ENCODE data around the gene ZNF438. TPM values are rescaled to one million over a fixed set of nuclear protein-coding genes. Genes with fewer than 3 reads are reported as not detected.
A peak's percentile ranks its signal among the peaks of the same experiment; 100 is the strongest.

The ZNF438 gene
- 1 to 10 TPM; 2.9 to 3.9 TPM for total RNA-seq
- 4.2 TPM for polyA plus RNA-seq

GRCh38 chr10:31031558-31032257 is at the start of gene ZNF438:
Gene ZNF438, minus strand, starts transcription at chr10:31031865. Its CDS starts 154,831 bp downstream, at chr10:30877034.
- ChIA-PET POLR2A (interaction anchor here (0.8 to 1.6 kb wide), 4 partner anchors 33 to 290 kb away, joined by 3 to 21 read pairs (median 8); partner anchors contain the start of gene ZEB1), CTCF (interaction anchor here (0.6 to 2.9 kb wide), 26 partner anchors 8 to 779 kb away, joined by 3 to 33 read pairs (median 4); partner anchors contain the start of gene MAP3K8)
- peaks cover 0 to 5% (median 0%) of the 10 kb centered on the region in 3 donors for H3K36me3 Mint-ChIP-seq
- Histone ChIP-seq H3K4me3 (ENCODE audit: low read length) (peak within 1 kb of the TSS; percentile 93), H3K27me3 (ENCODE audit: insufficient read depth, low read length, poor library complexity, severe bottlenecking) (no peaks in the 10 kb centered on the region), H3K9me3 (ENCODE audit: low read length) (no peaks in the 10 kb centered on the region), H3K36me3 (ENCODE audit: insufficient read depth, low read length) (no peaks in the 10 kb centered on the region), H3K4me1 (ENCODE audit: insufficient read depth, low read length) (peaks cover 14% of the 10 kb centered on the region), H3K27ac (ENCODE audit: low read depth, low read length) (peak within 1 kb of the TSS; percentile 97)
- H3K27me3 Mint-ChIP-seq, result no peaks in the 10 kb centered on the region
- DNase-seq, result peak; percentile 92 to 97 (median 96)
- H3K27ac Mint-ChIP-seq, result peak within 1 kb of the TSS; percentile 96 to 99 (median 98)
- peak within 1 kb of the TSS; percentile 83 to 95 (median 91) for H3K4me3 Mint-ChIP-seq
- H3K9me3 Mint-ChIP-seq, result no peaks in the 10 kb centered on the region
- H3K4me1 Mint-ChIP-seq, result peaks cover 12 to 26% (median 19%) of the 10 kb centered on the region in 3 donors

- Mint-ChIP-seq H3K4me1 (no peaks in the 10 kb centered on the region), H3K27me3 (peaks cover 8 to 35% of the 10 kb centered on the region in 2 donors), H3K27ac (no peak overlapping the region), H3K4me3 (no peak overlapping the region), H3K9me3 (no peaks in the 10 kb centered on the region), H3K36me3 (no peaks in the 10 kb centered on the region)
- no peak overlapping the region for H3K4me3 ChIP-seq (ENCODE audit: low read length)
- DNase-seq, result no peak
- H3K36me3 ChIP-seq (ENCODE audit: insufficient read depth, low read length), result no peaks in the 10 kb centered on the region
- CTCF ChIA-PET, result no interaction called here
- peaks cover 3% of the 10 kb centered on the region for H3K27me3 ChIP-seq (ENCODE audit: insufficient read depth, low read length, poor library complexity, severe bottlenecking)
- no peaks in the 10 kb centered on the region for H3K9me3 ChIP-seq (ENCODE audit: low read length)
- no peaks in the 10 kb centered on the region for H3K4me1 ChIP-seq (ENCODE audit: insufficient read depth, low read length)
- H3K27ac ChIP-seq (ENCODE audit: low read depth, low read length), result no peak overlapping the region
- POLR2A ChIA-PET, result no interaction called here
Measured at GRCh38 chr10:31076610-31076988, 44.9 kb upstream of the ZNF438 start.

GRCh38 chr10:31075881-31076609 is 44.4 kb upstream of the ZNF438 start:
- Mint-ChIP-seq H3K36me3 (no peaks in the 10 kb centered on the region), H3K27me3 (peaks cover 9 to 39% of the 10 kb centered on the region in 2 donors), H3K4me3 (no peak overlapping the region), H3K4me1 (no peaks in the 10 kb centered on the region), H3K27ac (no peak overlapping the region), H3K9me3 (no peaks in the 10 kb centered on the region)
- H3K36me3 ChIP-seq (ENCODE audit: insufficient read depth, low read length), result no peaks in the 10 kb centered on the region
- ChIA-PET CTCF (no interaction called here), POLR2A (no interaction called here)
- H3K27ac ChIP-seq (ENCODE audit: low read depth, low read length), result no peak overlapping the region
- H3K4me3 ChIP-seq (ENCODE audit: low read length), result no peak overlapping the region
- H3K9me3 ChIP-seq (ENCODE audit: low read length), result no peaks in the 10 kb centered on the region
- no peak for DNase-seq
- H3K4me1 ChIP-seq (ENCODE audit: insufficient read depth, low read length), result no peaks in the 10 kb centered on the region
- H3K27me3 ChIP-seq (ENCODE audit: insufficient read depth, low read length, poor library complexity, severe bottlenecking), result peaks cover 8% of the 10 kb centered on the region

- Mint-ChIP-seq H3K4me1 (no peaks in the 10 kb centered on the region), H3K36me3 (no peaks in the 10 kb centered on the region), H3K9me3 (no peaks in the 10 kb centered on the region), H3K27me3 (peaks cover 9 to 42% of the 10 kb centered on the region in 2 donors), H3K4me3 (no peak overlapping the region), H3K27ac (no peak overlapping the region)
- Histone ChIP-seq H3K27ac (ENCODE audit: low read depth, low read length) (no peak overlapping the region), H3K36me3 (ENCODE audit: insufficient read depth, low read length) (no peaks in the 10 kb centered on the region), H3K27me3 (ENCODE audit: insufficient read depth, low read length, poor library complexity, severe bottlenecking) (peaks cover 10% of the 10 kb centered on the region), H3K4me3 (ENCODE audit: low read length) (no peak overlapping the region), H3K4me1 (ENCODE audit: insufficient read depth, low read length) (no peaks in the 10 kb centered on the region), H3K9me3 (ENCODE audit: low read length) (no peaks in the 10 kb centered on the region)
- POLR2A ChIA-PET, result no interaction called here
- DNase-seq, result no peak
- CTCF ChIA-PET, result no interaction called here
Measured at GRCh38 chr10:31075434-31075833, 43.8 kb upstream of the ZNF438 start.

- Mint-ChIP-seq H3K4me1 (no peaks in the 10 kb centered on the region), H3K27ac (no peak overlapping the region), H3K27me3 (peaks cover 9 to 44% of the 10 kb centered on the region in 2 donors), H3K9me3 (no peaks in the 10 kb centered on the region), H3K4me3 (no peak overlapping the region), H3K36me3 (no peaks in the 10 kb centered on the region)
- H3K36me3 ChIP-seq (ENCODE audit: insufficient read depth, low read length), result no peaks in the 10 kb centered on the region
- DNase-seq, result no peak
- no peaks in the 10 kb centered on the region for H3K9me3 ChIP-seq (ENCODE audit: low read length)
- CTCF ChIA-PET, result no interaction called here
- peaks cover 10% of the 10 kb centered on the region for H3K27me3 ChIP-seq (ENCODE audit: insufficient read depth, low read length, poor library complexity, severe bottlenecking)
- no peak overlapping the region for H3K27ac ChIP-seq (ENCODE audit: low read depth, low read length)
- no peak overlapping the region for H3K4me3 ChIP-seq (ENCODE audit: low read length)
- POLR2A ChIA-PET, result no interaction called here
- no peaks in the 10 kb centered on the region for H3K4me1 ChIP-seq (ENCODE audit: insufficient read depth, low read length)
Measured at GRCh38 chr10:31074722-31075086, 43.0 kb upstream of the ZNF438 start.

- no peaks in the 10 kb centered on the region for H3K36me3 Mint-ChIP-seq
- Histone ChIP-seq H3K4me3 (ENCODE audit: low read length) (no peak overlapping the region), H3K4me1 (ENCODE audit: insufficient read depth, low read length) (no peaks in the 10 kb centered on the region), H3K27me3 (ENCODE audit: insufficient read depth, low read length, poor library complexity, severe bottlenecking) (peaks cover 10% of the 10 kb centered on the region), H3K36me3 (ENCODE audit: insufficient read depth, low read length) (no peaks in the 10 kb centered on the region), H3K9me3 (ENCODE audit: low read length) (no peaks in the 10 kb centered on the region), H3K27ac (ENCODE audit: low read depth, low read length) (no peak overlapping the region)
- peak overlapping the region in 1 of 8 donors; percentile 3 for H3K27ac Mint-ChIP-seq
- no peak overlapping the region for H3K4me3 Mint-ChIP-seq
- POLR2A ChIA-PET, result no interaction called here
- CTCF ChIA-PET, result no interaction called here
- no peak for DNase-seq
- no peaks in the 10 kb centered on the region for H3K4me1 Mint-ChIP-seq
- no peaks in the 10 kb centered on the region for H3K9me3 Mint-ChIP-seq
- H3K27me3 Mint-ChIP-seq, result peaks cover 13 to 48% of the 10 kb centered on the region in 2 donors
Measured at GRCh38 chr10:31073996-31074721, 42.5 kb upstream of the ZNF438 start.

GRCh38 chr10:31073211-31073610 is 41.5 kb upstream of the ZNF438 start:
- Mint-ChIP-seq H3K4me1 (no peaks in the 10 kb centered on the region), H3K4me3 (no peak overlapping the region), H3K27ac (no peak overlapping the region), H3K9me3 (no peaks in the 10 kb centered on the region), H3K36me3 (no peaks in the 10 kb centered on the region), H3K27me3 (peaks cover 17 to 57% of the 10 kb centered on the region in 2 donors)
- no peaks in the 10 kb centered on the region for H3K4me1 ChIP-seq (ENCODE audit: insufficient read depth, low read length)
- DNase-seq, result no peak
- no peak overlapping the region for H3K4me3 ChIP-seq (ENCODE audit: low read length)
- H3K36me3 ChIP-seq (ENCODE audit: insufficient read depth, low read length), result no peaks in the 10 kb centered on the region
- H3K27ac ChIP-seq (ENCODE audit: low read depth, low read length), result no peak overlapping the region
- H3K9me3 ChIP-seq (ENCODE audit: low read length), result no peaks in the 10 kb centered on the region
- POLR2A ChIA-PET, result no interaction called here
- peaks cover 10% of the 10 kb centered on the region for H3K27me3 ChIP-seq (ENCODE audit: insufficient read depth, low read length, poor library complexity, severe bottlenecking)
- CTCF ChIA-PET, result interaction anchor here (0.5 kb wide), 1 partner anchor 10 kb away, joined by 3 read pairs; no protein-coding TSS in a partner anchor

- Mint-ChIP-seq H3K27me3 (peaks cover 17 to 65% of the 10 kb centered on the region in 2 donors), H3K27ac (no peak overlapping the region), H3K4me1 (no peaks in the 10 kb centered on the region), H3K36me3 (no peaks in the 10 kb centered on the region), H3K4me3 (no peak overlapping the region), H3K9me3 (no peaks in the 10 kb centered on the region)
- H3K27me3 ChIP-seq (ENCODE audit: insufficient read depth, low read length, poor library complexity, severe bottlenecking), result peaks cover 10% of the 10 kb centered on the region
- no peak overlapping the region for H3K27ac ChIP-seq (ENCODE audit: low read depth, low read length)
- H3K4me3 ChIP-seq (ENCODE audit: low read length), result no peak overlapping the region
- no peaks in the 10 kb centered on the region for H3K4me1 ChIP-seq (ENCODE audit: insufficient read depth, low read length)
- H3K9me3 ChIP-seq (ENCODE audit: low read length), result no peaks in the 10 kb centered on the region
- CTCF ChIA-PET, result interaction anchor here (0.5 kb wide), 1 partner anchor 9 kb away, joined by 3 read pairs; no protein-coding TSS in a partner anchor
- POLR2A ChIA-PET, result no interaction called here
- H3K36me3 ChIP-seq (ENCODE audit: insufficient read depth, low read length), result no peaks in the 10 kb centered on the region
- no peak for DNase-seq
Measured at GRCh38 chr10:31072451-31072850, 40.8 kb upstream of the ZNF438 start.

Data from CD8-positive, alpha-beta memory T cell (primary cell).